ENCODE data around the gene C5orf34. TPM values are rescaled to one million over a fixed set of nuclear protein-coding genes. Genes with fewer than 3 reads are reported as not detected.

The C5orf34 gene
- total and polyA plus RNA-seq, 9 of the 15 experiments (the other 6 are each of a cell fraction or from before 2014, with no cell fraction given) = 13.2 to 32.6 (median 20.7) TPM

GRCh38 chr5:43483298-43484105 is 31.4 kb downstream of the C5orf34 start, which contains the start of gene TMEM267 (continued):
- TF ChIP-seq, protein P1, sequence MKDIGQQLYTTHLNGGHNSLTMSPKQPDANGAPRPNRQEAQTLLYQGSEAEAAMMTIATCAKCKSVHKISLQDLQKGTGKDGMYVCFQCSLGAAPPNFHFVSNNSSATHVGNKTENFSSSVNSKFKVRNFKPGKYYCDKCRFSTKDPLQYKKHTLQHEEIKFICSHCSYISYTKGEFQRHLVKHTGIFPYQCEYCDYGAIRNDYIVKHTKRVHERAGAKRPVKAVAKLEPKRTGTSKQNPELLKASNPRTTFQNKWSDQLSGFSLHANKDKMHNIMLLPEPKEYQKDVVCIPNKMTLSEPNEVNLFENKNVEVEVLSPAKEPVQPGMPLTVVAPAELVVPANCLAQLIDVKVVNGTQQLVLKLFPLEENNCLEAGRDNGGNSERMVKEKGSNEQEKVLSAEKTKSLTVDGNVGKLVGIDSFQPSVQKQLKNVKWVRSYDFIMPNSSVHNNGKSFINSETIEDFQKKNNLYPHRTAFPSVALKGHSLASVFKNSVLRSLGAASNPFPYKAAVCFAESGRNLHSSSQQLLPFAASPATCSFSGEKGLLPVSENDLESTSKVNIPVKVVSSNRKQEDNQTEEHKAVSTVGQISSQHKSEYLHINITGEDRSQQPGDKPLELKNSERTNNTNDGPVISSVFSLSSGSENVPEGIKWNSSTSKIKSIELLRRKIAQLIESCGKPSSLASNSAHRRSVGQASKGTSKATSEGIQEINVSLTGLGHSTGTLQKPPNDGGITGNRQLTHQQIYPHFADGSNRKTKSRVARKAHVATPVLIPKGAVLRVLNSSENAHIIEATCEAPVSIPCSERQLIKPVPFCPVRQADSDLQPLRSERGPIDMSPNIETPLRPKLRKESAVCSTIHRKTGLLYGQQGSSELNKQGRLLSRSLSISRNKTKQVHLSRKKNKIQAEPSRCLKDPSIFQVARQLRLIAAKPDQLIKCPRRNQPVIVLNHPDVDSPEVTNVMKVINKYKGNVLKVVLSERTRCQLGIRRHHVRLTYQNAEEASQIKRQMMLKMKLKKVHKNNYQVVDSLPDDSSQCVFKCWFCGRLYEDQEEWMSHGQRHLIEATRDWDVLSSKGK (CRISPR knock-in tag; IDR thresholded peaks at IDR 0.05) = no peak
- peak; percentile 88 for TF ChIP-seq GTF2F1 (IDR thresholded peaks at IDR 0.05; ENCODE audit: low read depth, low read length)
- TF ChIP-seq ZNF354B (CRISPR knock-in tag; IDR thresholded peaks at IDR 0.05) = no peak
- TF ChIP-seq ZBTB26 (CRISPR knock-in tag; IDR thresholded peaks at IDR 0.05) = peak; percentile 3; the same call in 1 of the 2 replicates
- TF ChIP-seq TRIM28 (IDR thresholded peaks at IDR 0.05) = no peak
- TF ChIP-seq ZNF253 (CRISPR knock-in tag; conservative IDR thresholded peaks at IDR 0.05) = no peak
- peak in 1 of 2 experiments; percentile 81; a peak in 2 of 4 replicates for TF ChIP-seq TBL1XR1 (IDR thresholded peaks at IDR 0.05; ENCODE audit: low read length in 2 of 2)
- no peak for TF ChIP-seq CCAR2 (IDR thresholded peaks at IDR 0.05; ENCODE audit: low read depth, low read length)
- TF ChIP-seq MIER1 (IDR thresholded peaks at IDR 0.05; ENCODE audit: low read depth) = no peak
- TF ChIP-seq, protein P2, sequence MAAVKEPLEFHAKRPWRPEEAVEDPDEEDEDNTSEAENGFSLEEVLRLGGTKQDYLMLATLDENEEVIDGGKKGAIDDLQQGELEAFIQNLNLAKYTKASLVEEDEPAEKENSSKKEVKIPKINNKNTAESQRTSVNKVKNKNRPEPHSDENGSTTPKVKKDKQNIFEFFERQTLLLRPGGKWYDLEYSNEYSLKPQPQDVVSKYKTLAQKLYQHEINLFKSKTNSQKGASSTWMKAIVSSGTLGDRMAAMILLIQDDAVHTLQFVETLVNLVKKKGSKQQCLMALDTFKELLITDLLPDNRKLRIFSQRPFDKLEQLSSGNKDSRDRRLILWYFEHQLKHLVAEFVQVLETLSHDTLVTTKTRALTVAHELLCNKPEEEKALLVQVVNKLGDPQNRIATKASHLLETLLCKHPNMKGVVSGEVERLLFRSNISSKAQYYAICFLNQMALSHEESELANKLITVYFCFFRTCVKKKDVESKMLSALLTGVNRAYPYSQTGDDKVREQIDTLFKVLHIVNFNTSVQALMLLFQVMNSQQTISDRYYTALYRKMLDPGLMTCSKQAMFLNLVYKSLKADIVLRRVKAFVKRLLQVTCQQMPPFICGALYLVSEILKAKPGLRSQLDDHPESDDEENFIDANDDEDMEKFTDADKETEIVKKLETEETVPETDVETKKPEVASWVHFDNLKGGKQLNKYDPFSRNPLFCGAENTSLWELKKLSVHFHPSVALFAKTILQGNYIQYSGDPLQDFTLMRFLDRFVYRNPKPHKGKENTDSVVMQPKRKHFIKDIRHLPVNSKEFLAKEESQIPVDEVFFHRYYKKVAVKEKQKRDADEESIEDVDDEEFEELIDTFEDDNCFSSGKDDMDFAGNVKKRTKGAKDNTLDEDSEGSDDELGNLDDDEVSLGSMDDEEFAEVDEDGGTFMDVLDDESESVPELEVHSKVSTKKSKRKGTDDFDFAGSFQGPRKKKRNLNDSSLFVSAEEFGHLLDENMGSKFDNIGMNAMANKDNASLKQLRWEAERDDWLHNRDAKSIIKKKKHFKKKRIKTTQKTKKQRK (IDR thresholded peaks at IDR 0.05; ENCODE audit: borderline replicate concordance, low read depth, low read length) = no peak
- TF ChIP-seq, protein P3, sequence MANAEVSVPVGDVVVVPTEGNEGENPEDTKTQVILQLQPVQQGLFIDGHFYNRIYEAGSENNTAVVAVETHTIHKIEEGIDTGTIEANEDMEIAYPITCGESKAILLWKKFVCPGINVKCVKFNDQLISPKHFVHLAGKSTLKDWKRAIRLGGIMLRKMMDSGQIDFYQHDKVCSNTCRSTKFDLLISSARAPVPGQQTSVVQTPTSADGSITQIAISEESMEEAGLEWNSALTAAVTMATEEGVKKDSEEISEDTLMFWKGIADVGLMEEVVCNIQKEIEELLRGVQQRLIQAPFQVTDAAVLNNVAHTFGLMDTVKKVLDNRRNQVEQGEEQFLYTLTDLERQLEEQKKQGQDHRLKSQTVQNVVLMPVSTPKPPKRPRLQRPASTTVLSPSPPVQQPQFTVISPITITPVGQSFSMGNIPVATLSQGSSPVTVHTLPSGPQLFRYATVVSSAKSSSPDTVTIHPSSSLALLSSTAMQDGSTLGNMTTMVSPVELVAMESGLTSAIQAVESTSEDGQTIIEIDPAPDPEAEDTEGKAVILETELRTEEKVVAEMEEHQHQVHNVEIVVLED (CRISPR knock-in tag; IDR thresholded peaks at IDR 0.05) = peak; percentile 75
- TF ChIP-seq ZKSCAN3 (CRISPR knock-in tag; IDR thresholded peaks at IDR 0.05) = no peak
- no peak for TF ChIP-seq OTX1 (CRISPR knock-in tag; IDR thresholded peaks at IDR 0.05)
- 0 out of 4 replicates have a peak, but pooled peaks have one; percentile 34 to 43 for TF ChIP-seq NONO (IDR thresholded peaks at IDR 0.05; ENCODE audit: low read depth in 2 of 2, low read length in 1 of 2)

Data from K562 (cell line).